Choroid plexus epithelial cell (primary cell): Measurements from ENCODE around the gene HSPA12B.

Experiments used
- DNase-seq: peaks from one replicate; pipeline ENCODE4 v3.0.0-alpha.2; 2010; ENCODE audit warnings: low read depth
- H3K4me3 ChIP-seq: 2 replicates; pipeline ENCODE4 v1.5.1; 2011; ENCODE audit warnings: low read depth, mild to moderate bottlenecking, control low read depth, low read length, moderate library complexity
- TF ChIP-seq, protein P1 (sequence below): conservative IDR thresholded peaks from 2 replicates; pipeline ENCODE4 v1.5.1; 2011; ENCODE audit warnings: low read depth, mild to moderate bottlenecking, control low read depth, inconsistent platforms, low read length, moderate library complexity

HSPA12B gene

DNA sequence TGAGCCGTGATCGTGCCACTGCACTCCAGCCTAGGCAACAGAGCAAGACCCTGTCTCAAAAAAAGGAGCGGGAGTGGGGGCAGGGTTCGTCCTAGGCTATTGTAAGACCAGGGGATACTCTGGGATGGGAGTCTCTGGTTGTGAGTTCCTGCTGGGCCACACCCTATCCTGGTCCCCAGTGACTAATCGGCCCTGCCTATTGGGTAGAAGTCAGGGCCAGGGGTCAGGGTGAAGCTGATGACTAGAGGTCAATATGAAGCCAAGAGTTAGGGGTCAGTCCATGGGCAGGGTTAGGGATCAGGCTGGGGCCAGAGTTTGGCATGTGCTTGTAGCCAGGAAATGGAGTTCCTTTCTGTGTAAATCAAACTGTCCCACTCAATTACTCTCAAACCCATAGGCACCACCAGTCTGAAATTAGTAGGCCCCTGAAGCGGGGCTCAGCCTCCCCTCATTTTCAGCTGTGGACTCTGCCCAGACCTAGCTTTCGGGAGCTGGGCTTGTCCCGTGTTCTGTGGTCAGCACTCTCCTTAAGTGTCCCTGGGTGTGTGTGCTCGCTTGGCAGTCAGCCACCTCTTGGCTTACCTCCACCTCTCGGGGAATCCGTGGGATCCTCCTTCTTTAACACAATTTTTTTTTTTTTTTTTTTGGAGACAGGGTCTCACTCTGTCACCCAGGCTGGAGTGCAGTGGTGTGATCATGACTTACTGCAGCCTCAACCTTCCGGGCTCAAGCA lies 1.8 kb downstream of the HSPA12B start:
- DNase-seq = no peak
- no peak overlapping the region for H3K4me3 ChIP-seq
- TF ChIP-seq, protein P1, sequence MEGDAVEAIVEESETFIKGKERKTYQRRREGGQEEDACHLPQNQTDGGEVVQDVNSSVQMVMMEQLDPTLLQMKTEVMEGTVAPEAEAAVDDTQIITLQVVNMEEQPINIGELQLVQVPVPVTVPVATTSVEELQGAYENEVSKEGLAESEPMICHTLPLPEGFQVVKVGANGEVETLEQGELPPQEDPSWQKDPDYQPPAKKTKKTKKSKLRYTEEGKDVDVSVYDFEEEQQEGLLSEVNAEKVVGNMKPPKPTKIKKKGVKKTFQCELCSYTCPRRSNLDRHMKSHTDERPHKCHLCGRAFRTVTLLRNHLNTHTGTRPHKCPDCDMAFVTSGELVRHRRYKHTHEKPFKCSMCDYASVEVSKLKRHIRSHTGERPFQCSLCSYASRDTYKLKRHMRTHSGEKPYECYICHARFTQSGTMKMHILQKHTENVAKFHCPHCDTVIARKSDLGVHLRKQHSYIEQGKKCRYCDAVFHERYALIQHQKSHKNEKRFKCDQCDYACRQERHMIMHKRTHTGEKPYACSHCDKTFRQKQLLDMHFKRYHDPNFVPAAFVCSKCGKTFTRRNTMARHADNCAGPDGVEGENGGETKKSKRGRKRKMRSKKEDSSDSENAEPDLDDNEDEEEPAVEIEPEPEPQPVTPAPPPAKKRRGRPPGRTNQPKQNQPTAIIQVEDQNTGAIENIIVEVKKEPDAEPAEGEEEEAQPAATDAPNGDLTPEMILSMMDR = no peak

DNA sequence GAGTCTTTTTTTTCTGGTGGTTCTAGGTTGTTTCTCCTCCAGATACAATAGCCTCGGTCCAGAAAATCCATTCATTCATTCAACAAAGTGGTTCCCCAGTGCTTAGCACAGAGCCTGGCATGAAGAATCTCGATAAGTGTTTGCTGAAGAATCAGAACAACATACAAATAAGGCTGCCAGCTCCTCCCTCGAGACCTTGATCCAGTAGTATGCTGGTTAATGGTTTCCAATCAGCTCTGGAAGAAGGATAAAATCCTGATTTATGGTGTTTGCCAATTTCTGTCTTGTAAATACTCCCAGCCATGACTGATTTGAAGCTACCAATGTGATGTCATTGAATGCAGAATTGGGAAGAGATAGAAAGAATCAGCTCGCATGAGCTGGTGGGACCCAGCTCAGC lies 3.3 kb downstream of the HSPA12B start:
- DNase-seq = no peak
- TF ChIP-seq, protein P1 = no peak
- no peak overlapping the region for H3K4me3 ChIP-seq

DNA sequence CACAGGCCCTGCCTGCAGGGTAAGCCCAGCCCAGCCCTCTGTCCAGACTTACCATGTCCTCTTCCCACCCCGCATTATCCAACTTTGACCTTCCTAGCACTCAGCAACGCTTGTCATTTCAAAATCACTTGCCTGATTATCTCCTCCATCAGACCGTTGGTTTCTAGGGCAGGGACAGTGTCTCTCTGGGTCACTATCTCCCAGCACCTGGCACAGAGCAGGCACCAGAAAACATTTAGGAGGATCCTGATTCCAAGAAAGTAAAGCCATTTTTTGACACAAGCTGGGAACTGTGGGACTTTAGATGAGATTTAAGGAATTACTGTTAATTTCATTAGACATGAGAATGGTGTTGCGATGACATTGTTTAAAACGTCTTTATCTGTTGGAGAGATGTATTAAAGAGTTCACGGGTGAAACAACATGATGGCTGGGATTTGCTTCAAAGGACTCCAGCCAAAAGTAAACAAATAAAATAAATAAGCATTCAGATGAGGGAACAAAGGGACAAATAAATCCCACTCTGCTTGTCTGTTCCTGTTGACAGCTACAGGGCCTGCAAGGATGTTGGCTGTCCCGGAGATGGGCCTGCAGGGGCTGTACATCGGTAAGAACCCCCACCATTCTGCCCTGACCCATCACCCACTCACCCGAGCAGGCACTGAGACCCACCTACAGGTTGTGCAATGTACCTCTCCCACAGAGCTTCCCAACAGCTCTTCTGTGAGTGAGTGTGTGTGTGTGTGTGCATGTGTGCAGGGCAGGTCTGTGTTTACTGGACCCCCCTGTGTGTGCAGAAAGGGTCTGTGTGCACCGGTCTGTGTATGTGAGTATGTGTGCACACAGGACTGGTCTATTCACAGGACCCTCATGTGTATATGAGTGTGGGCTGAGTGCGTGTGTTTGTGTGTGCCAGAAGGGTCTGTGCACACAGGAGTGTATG lies 5.9 kb downstream of the HSPA12B start:
- H3K4me3 ChIP-seq = no peak overlapping the region
- peak; percentile 45 for DNase-seq
- TF ChIP-seq, protein P1 = no peak

DNA sequence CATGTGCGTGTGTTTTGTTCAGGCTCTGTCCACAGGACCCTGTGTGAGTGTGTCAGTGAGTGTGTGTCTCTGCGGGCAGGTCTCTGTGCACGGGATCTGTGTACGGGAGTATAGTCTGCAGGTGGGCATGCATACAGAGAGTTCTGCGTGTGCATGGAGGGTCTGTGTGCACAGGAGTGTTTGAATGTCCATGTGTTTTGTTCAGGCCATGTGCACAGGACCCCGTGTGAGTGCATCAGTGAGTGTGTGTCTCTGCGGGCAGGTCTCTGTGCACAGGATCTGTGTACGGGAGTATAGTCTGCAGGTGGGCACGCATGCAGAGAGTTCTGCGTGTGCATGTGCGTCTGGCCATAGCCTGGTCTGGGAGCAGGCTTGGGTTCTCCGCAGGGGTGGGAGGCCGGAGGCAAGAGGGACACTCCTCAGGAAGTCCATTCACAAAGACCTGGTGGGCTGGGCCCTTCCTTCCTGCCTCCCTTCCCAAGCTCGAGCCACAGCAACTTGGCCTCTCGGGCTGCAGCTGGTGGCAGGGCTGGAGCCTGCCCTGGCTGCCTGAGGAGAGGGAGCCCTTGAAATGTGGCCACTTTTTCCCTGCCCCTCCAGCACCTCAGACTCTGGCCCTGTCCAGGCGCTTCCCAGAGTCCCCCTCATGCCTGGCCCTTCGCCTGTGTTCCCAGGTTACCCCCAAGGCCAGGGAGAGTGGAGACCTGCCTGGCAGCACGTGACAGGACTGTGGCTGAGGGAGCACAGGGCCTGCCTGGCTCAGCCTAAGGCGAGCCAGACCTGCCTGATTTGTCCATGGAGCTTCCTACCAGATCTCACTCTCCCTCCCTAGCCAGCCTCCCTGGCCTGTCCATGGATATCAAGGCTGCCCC lies 6.8 kb downstream of the HSPA12B start:
- TF ChIP-seq, protein P1 = no peak
- H3K4me3 ChIP-seq = no peak overlapping the region
- DNase-seq = no peak

DNA sequence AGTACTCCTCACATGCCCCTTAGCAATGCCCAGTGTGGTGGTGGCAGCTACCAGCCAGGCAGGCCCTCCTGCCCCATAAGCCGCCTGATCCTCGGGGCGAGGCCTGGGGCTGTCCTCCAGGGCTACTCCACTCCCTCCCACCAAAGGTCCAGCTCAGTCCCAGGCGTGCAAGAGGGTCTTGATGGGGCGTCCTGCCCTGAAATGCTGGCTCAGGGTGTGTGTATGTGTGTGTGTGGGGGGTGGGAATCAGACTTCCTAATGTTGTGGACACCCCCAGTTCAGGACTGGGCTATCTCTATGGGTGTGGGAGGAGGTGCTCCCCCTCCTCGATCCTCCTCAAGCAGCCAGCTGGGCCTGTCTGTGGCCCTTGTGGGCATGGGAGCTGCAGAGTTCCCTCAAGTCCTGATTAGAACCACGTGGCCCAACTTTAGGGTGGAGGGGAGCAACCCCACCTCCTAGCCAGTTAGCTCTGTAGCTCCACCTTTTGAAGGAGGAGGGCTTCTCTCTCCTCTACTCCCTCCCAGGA lies 7.5 kb downstream of the HSPA12B start:
- no peak overlapping the region for H3K4me3 ChIP-seq
- DNase-seq = no peak
- TF ChIP-seq, protein P1 = no peak

DNA sequence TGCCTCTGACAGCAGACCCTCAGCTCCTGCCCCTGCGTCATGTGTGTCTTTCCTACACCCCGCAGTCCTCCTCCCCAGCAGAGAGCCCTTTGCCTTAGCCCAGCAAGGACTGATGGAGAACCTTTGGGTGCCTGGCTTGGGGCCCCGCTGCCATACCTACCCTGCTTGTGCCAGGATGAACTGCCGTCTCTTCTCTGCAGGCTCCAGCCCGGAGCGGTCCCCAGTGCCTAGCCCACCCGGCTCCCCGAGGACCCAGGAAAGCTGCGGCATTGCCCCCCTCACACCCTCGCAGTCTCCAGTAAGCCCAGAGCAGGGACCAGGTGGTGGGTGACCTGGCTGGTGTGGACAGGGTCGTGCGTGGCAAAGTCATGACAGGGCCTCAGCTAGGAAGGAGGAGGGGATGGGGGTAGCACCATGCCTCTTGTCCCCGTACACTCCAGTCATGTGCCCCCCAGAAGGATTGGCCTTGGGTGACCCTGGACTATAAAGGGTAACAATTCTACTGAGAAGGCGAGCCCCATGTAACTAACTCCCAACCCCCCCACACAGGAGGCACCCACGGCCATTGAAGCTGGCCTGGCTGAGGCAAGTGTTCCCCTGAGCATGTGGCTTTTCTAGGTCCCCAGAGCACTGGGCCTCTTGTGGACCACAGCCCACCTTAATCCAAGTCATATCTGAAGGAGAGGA lies 8.3 kb downstream of the HSPA12B start:
- TF ChIP-seq, protein P1 = no peak

More for the DNA sequence above, 8.3 kb downstream of the HSPA12B start:
- no peak for DNase-seq
- no peak overlapping the region for H3K4me3 ChIP-seq
